GM12875 (cell line): ENCODE data around the gene CHERP.

Source experiments
- H3K4me3 ChIP-seq: one replicate; pipeline ENCODE4 v1.5.1; 2011; ENCODE audit warnings: low read depth, low read length, control low read depth
- TF ChIP-seq, protein P1 (sequence below): IDR thresholded peaks from 2 replicates; pipeline ENCODE4 v1.5.1; 2011; ENCODE audit warnings: low read depth, mild to moderate bottlenecking, control low read depth, inconsistent platforms, low read length, moderate library complexity, borderline replicate concordance; ENCODE audit not compliant: insufficient read depth

CHERP gene

DNA sequence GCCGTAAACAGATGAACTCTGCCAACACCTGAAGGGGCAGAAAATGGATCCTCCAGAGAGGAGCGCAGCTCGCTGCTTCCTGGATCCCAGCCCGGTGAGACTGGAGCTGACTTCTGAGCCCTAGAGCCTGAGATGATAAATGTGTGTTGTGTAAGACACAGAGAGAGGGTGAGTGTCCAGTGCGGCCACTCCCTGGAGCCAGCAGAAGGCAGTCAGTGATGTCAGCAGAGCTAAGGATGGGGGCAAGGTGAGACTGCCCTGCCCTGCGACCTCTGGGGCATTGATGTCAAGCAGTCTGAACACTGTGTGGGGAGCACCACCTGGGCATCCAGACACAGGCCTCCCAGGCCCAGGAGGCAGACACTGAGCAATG is 39.7 kb upstream of the CHERP start:
- TF ChIP-seq, protein P1, sequence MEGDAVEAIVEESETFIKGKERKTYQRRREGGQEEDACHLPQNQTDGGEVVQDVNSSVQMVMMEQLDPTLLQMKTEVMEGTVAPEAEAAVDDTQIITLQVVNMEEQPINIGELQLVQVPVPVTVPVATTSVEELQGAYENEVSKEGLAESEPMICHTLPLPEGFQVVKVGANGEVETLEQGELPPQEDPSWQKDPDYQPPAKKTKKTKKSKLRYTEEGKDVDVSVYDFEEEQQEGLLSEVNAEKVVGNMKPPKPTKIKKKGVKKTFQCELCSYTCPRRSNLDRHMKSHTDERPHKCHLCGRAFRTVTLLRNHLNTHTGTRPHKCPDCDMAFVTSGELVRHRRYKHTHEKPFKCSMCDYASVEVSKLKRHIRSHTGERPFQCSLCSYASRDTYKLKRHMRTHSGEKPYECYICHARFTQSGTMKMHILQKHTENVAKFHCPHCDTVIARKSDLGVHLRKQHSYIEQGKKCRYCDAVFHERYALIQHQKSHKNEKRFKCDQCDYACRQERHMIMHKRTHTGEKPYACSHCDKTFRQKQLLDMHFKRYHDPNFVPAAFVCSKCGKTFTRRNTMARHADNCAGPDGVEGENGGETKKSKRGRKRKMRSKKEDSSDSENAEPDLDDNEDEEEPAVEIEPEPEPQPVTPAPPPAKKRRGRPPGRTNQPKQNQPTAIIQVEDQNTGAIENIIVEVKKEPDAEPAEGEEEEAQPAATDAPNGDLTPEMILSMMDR: no peak
- H3K4me3 ChIP-seq: no peak overlapping the region

- TF ChIP-seq, protein P1: no peak
- H3K4me3 ChIP-seq: no peak overlapping the region
These were observed 39.1 kb upstream of the CHERP start for GRCh38 chr19:16581145-16581970.

DNA sequence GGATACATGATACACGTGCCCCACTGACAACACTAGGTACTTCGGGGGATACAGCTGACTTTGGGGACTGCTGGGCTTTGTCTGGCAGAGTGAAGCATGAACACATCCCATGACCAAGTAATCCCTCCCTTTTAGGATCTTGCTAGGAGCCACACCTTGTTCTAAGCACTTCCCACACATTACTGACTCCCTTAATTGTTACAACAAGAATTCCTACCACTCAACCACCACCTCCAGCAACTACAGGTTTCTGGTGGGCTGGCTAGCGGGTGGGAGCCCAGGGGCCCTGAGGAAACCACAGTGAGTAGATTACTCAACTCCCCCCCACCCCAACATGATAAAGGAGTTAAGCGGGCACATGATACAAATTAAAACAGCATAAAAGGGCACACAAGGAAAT is 37.1 kb upstream of the CHERP start:
- TF ChIP-seq, protein P1: no peak

DNA sequence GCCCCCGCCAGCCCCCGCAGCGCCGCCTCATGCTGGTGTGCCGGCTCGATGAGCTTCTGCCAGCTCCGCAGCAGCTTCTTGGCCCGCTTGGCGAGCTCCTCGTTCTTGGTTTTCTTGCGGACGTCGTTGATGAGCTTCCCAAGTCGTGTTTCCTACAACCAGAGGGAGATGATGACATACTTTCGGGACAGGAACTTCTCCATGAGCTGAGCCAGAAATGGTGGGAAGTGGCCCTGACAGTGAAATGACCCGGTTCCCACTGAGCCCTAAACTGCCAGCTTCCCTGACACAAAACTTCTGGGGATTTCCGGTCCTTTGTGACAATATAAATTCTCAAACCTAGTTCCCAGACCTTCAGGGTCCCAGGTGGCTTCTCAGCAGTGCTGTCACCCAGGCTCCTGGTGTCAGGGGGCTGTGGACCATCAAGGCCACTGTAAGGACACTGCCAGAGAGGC is 35.3 kb upstream of the CHERP start:
- TF ChIP-seq, protein P1: no peak
- H3K4me3 ChIP-seq: no peak overlapping the region

More for the DNA sequence above, 37.1 kb upstream of the CHERP start:
- H3K4me3 ChIP-seq: no peak overlapping the region

DNA sequence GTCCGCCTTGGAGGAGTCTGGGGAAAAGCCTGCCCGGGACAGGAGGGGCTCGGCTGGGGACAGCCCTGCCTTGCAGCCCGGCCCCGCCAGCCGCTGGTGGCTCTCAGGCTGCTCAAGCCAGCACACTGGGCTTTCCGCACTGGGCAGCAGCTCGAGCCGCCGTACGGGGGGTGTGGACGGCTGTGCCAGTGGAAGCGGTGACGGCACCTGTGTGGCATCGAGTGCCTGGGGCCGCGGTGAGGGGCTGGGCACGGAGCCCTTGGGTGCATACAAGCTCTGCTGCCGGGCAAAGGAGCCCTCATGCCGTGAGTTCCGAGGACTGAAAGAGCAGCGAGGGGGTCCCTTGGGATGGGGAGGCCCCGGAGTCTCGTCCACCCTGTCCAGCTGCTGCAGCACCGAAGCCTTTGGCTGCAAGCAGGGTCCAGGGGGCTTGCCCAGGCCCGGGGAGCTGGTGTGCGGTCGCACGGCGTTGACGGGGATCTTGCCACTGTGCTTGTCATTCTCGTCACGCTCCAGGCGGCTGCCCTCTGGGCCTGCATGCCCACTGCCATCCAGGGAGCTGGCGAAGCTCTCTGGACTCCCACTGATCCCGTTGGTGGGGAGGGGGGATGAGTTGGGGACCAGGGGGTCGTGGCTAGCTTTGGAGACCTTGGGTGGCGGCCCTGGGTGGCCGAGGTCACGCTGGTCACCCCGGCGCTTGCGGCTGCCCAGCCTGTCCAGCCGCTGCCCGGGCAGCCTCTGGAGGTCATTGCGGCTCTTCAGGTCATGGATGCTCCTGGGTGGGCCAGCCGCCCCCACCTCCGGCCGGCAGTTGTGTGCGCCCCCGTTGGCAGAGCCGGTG is 34.7 kb upstream of the CHERP start:
- no peak overlapping the region for H3K4me3 ChIP-seq
- TF ChIP-seq, protein P1: no peak

GRCh38 chr19:16575861-16576689 is 33.8 kb upstream of the CHERP start:
- TF ChIP-seq, protein P1: no peak
- no peak overlapping the region for H3K4me3 ChIP-seq
